ENCODE data around the gene NDUFS6. TPM values are rescaled to one million over a fixed set of nuclear protein-coding genes. Genes with fewer than 3 reads are reported as not detected.

Gene NDUFS6
- polyA plus RNA-seq, 2 of the 4 experiments (the other 2 are of a cell fraction): 76.0 to 192 TPM

DNA sequence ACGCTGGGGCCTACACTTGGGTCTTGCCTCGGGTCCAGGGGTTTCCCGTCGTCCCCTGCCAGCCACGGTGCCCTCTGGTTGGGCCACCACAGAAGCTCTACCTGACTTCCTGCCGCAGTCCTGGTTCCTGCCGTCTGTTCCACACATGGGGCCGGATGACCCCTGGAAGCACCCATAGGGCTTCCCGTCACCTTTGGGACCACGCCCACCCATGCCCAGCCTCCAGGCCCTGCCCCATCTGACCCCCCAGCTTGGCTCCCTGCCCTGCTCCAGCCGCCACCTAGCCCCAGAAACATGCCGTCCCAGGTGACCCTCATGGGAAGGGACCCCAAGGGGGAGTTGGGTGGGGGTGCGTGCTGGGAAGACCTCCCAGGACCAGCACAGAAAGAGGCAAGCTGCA is 15.2 kb upstream of the NDUFS6 start (continued):
- TF ChIP-seq, protein P1, sequence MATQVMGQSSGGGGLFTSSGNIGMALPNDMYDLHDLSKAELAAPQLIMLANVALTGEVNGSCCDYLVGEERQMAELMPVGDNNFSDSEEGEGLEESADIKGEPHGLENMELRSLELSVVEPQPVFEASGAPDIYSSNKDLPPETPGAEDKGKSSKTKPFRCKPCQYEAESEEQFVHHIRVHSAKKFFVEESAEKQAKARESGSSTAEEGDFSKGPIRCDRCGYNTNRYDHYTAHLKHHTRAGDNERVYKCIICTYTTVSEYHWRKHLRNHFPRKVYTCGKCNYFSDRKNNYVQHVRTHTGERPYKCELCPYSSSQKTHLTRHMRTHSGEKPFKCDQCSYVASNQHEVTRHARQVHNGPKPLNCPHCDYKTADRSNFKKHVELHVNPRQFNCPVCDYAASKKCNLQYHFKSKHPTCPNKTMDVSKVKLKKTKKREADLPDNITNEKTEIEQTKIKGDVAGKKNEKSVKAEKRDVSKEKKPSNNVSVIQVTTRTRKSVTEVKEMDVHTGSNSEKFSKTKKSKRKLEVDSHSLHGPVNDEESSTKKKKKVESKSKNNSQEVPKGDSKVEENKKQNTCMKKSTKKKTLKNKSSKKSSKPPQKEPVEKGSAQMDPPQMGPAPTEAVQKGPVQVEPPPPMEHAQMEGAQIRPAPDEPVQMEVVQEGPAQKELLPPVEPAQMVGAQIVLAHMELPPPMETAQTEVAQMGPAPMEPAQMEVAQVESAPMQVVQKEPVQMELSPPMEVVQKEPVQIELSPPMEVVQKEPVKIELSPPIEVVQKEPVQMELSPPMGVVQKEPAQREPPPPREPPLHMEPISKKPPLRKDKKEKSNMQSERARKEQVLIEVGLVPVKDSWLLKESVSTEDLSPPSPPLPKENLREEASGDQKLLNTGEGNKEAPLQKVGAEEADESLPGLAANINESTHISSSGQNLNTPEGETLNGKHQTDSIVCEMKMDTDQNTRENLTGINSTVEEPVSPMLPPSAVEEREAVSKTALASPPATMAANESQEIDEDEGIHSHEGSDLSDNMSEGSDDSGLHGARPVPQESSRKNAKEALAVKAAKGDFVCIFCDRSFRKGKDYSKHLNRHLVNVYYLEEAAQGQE (IDR thresholded peaks at IDR 0.05): no peak
- TF ChIP-seq ESRRA (IDR thresholded peaks at IDR 0.05; ENCODE audit: borderline replicate concordance, low read length) (no peak), ZFP36 (IDR thresholded peaks at IDR 0.05; ENCODE audit: borderline replicate concordance, partially characterized antibody) (no peak), MAZ (IDR thresholded peaks at IDR 0.05; ENCODE audit: borderline replicate concordance, low read depth, low read length) (no peak), CBX2 (IDR thresholded peaks at IDR 0.05; ENCODE audit: borderline replicate concordance, low read depth) (no peak)
- TF ChIP-seq, protein P2, sequence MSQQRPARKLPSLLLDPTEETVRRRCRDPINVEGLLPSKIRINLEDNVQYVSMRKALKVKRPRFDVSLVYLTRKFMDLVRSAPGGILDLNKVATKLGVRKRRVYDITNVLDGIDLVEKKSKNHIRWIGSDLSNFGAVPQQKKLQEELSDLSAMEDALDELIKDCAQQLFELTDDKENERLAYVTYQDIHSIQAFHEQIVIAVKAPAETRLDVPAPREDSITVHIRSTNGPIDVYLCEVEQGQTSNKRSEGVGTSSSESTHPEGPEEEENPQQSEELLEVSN (IDR thresholded peaks at IDR 0.05; ENCODE audit: borderline replicate concordance, low read depth): no peak

DNA sequence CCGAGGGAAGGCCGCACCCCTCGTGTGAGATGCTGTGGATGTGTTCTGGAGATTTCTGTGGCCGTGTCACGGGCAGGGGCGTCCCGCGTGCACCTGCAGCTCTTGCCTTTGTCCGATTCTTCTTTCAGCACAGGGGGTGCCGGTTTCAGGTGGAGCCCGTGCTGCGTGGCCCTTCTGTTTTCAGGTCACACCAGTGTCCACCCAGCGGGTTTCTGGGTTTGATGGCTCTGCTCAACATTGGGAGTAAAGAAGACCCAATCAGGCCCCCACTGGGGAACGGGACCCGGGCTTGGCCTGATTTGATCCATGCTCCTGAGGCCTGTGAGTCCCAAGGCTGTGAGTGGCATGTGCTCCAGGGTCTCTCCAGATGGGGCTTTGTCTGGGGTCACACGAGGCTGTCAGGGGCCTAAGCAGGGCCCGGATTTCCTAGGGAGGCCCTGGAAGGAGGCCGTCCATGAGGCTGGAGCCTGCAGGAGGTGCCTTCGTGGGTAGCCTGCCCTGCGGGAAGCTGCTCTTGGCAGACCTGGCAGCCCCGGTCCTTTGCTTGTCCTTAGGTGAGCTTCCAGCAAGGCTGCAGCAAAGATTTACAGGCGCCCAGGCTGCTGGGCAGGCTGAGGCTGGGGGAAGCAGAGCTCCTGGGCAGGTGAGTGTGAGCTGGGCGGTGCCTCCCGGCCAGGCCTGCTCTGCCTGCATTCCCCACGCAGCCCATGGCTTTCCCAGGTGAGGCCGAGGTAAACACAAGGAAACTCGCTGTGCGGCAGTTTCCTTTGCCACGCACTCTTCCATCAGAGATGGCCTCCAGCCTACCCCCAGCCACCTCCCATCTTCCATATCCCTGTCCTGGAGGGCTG is 14.4 kb upstream of the NDUFS6 start:
- DNase-seq (ENCODE audit: low read depth in 1 of 2, low spot score in 1 of 2) (no peak), ATAC-seq (no peak), FAIRE-seq (no peak)
- no peaks in the 10 kb centered on the region for H3K4me1 ChIP-seq
- TF ChIP-seq MAFK (IDR thresholded peaks at IDR 0.05; ENCODE audit: partially characterized antibody) (no peak), HOXA7 (CRISPR knock-in tag; IDR thresholded peaks at IDR 0.05) (no peak), ZC3H11A (IDR thresholded peaks at IDR 0.05) (no peak), CEBPB (IDR thresholded peaks at IDR 0.05) (no peak)
- TF ChIP-seq, protein P3, sequence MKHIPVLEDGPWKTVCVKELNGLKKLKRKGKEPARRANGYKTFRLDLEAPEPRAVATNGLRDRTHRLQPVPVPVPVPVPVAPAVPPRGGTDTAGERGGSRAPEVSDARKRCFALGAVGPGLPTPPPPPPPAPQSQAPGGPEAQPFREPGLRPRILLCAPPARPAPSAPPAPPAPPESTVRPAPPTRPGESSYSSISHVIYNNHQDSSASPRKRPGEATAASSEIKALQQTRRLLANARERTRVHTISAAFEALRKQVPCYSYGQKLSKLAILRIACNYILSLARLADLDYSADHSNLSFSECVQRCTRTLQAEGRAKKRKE (CRISPR knock-in tag; IDR thresholded peaks at IDR 0.05; ENCODE audit: low read depth): no peak
- TF ChIP-seq, protein P4, sequence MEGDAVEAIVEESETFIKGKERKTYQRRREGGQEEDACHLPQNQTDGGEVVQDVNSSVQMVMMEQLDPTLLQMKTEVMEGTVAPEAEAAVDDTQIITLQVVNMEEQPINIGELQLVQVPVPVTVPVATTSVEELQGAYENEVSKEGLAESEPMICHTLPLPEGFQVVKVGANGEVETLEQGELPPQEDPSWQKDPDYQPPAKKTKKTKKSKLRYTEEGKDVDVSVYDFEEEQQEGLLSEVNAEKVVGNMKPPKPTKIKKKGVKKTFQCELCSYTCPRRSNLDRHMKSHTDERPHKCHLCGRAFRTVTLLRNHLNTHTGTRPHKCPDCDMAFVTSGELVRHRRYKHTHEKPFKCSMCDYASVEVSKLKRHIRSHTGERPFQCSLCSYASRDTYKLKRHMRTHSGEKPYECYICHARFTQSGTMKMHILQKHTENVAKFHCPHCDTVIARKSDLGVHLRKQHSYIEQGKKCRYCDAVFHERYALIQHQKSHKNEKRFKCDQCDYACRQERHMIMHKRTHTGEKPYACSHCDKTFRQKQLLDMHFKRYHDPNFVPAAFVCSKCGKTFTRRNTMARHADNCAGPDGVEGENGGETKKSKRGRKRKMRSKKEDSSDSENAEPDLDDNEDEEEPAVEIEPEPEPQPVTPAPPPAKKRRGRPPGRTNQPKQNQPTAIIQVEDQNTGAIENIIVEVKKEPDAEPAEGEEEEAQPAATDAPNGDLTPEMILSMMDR (IDR thresholded peaks at IDR 0.05): no peak
- H3K27ac ChIP-seq: no peak overlapping the region
- H3K4me3 ChIP-seq: no peak overlapping the region
- CTCF ChIA-PET: no interaction called here
- 75% methylated on average over 24 of the region's 29 CpGs for WGBS (ENCODE audit: missing lambda C conversion rate)
- H3K9me3 ChIP-seq: no peaks in the 10 kb centered on the region
- POLR2A ChIA-PET: no interaction called here
- no peak overlapping the region for H3K4me2 ChIP-seq

DNA sequence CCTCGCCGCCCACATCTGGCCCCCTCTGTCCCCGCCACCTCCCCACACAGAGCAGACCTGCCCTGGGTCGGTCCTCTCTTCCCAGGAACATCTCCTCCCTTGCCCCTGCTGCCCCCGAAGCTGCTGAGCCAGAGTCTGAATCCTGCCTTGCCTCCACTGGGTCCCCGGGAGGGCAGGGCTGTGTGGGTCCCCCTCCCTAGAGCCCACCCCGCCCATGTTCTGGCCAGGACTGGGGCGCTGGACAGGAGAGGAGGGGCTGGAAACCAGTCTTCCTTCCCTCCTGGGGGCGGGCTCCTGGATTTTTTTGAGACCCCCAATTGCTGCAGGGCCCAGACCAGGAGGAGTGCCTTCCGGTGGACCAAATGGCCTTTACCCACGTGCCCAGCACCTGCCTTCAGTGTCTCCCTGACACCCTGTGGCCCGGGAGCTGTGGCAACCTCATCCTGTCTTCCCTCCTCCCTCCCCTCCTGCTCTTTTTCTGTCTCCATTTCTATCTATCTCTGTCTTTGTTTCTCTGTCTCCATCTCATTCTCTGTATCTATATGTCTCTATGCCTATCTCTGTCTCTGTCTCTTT is 13.6 kb upstream of the NDUFS6 start:
- Histone ChIP-seq H3K9me3 (no peaks in the 10 kb centered on the region), H3K4me2 (no peak overlapping the region), H3K4me3 (no peak overlapping the region), H3K4me1 (no peaks in the 10 kb centered on the region), H3K27ac (no peak overlapping the region)
- no peak for ATAC-seq
- CTCF ChIA-PET: no interaction called here
- no peak for TF ChIP-seq HOXB5 (CRISPR knock-in tag; IDR thresholded peaks at IDR 0.05)
- TF ChIP-seq, protein P5, sequence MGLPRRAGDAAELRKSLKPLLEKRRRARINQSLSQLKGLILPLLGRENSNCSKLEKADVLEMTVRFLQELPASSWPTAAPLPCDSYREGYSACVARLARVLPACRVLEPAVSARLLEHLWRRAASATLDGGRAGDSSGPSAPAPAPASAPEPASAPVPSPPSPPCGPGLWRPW (IDR thresholded peaks at IDR 0.05): no peak
- POLR2A ChIA-PET: no interaction called here
- DNase-seq (ENCODE audit: low read depth in 1 of 2, low spot score in 1 of 2): no peak
- 50% methylated on average over 11 of the region's 12 CpGs for whole genome bisulfite sequencing (ENCODE audit: missing lambda C conversion rate)
- no peak for FAIRE-seq

Data from A549 (cell line).